ENCODE results near the gene PLPP7.

GRCh38 chr9:131254626-131255025 lies 34.9 kb upstream of the PLPP7 start:
- no peak for TF ChIP-seq EZH2 (IDR thresholded peaks at IDR 0.05; ENCODE audit: insufficient read depth, low read length)
- TF ChIP-seq, protein P1, sequence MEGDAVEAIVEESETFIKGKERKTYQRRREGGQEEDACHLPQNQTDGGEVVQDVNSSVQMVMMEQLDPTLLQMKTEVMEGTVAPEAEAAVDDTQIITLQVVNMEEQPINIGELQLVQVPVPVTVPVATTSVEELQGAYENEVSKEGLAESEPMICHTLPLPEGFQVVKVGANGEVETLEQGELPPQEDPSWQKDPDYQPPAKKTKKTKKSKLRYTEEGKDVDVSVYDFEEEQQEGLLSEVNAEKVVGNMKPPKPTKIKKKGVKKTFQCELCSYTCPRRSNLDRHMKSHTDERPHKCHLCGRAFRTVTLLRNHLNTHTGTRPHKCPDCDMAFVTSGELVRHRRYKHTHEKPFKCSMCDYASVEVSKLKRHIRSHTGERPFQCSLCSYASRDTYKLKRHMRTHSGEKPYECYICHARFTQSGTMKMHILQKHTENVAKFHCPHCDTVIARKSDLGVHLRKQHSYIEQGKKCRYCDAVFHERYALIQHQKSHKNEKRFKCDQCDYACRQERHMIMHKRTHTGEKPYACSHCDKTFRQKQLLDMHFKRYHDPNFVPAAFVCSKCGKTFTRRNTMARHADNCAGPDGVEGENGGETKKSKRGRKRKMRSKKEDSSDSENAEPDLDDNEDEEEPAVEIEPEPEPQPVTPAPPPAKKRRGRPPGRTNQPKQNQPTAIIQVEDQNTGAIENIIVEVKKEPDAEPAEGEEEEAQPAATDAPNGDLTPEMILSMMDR (IDR thresholded peaks at IDR 0.05; ENCODE audit: insufficient read depth, low read depth, low read length) = no peak

Data from astrocyte (in vitro differentiated cells and primary cell).